Measurements from ENCODE around the gene KCNJ6. TPM values are rescaled to one million over a fixed set of nuclear protein-coding genes. Genes with fewer than 3 reads are reported as not detected.

KCNJ6 gene
- total RNA-seq, 1 donor from 2014 or later, result 2.6 TPM

DNA sequence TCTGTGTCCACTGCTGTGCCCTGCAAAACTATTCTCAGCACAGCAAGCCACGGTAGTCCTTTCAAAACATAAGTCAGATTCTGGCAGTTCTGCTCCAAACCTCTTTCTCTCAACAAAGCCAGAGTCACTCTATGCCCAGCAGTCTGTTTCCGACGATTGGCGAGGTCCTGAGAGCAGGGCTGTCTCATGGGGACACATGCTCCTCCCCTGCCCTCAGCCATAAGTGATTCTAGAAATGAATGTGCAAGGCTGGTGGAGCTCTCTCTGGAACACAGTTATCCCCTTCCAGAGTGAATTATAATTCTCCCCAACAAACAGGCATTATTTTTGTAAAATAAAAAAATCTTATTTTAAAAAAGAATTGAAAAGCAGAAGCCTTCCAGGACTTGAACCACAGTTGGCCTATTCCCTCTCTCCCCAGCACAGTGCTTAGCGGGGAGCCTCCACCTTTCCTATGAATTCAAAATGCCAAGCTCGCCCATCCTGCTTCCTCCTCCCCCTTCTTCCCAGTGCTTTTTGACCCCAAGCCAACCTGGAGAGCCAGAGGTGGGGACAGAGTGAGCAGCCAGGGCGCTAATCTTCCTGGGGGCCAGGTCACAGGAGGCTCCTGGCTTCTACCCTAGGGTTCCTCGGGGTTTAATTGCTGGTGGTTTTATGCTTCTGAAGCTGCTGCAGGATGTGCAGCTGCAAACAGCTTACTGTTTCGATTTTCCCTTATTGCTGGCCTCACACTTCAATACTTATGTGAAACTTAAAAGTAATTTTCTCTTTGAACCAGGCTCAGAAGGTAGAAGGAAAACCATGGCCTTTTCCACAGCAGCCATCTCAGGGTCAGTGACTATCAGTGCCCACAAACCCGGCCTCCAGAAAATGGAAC is 41.1 kb downstream of the KCNJ6 start:
- TF ChIP-seq EZH2 (IDR thresholded peaks at IDR 0.05; ENCODE audit: insufficient read depth, low read length), result no peak
- TF ChIP-seq, protein P1, sequence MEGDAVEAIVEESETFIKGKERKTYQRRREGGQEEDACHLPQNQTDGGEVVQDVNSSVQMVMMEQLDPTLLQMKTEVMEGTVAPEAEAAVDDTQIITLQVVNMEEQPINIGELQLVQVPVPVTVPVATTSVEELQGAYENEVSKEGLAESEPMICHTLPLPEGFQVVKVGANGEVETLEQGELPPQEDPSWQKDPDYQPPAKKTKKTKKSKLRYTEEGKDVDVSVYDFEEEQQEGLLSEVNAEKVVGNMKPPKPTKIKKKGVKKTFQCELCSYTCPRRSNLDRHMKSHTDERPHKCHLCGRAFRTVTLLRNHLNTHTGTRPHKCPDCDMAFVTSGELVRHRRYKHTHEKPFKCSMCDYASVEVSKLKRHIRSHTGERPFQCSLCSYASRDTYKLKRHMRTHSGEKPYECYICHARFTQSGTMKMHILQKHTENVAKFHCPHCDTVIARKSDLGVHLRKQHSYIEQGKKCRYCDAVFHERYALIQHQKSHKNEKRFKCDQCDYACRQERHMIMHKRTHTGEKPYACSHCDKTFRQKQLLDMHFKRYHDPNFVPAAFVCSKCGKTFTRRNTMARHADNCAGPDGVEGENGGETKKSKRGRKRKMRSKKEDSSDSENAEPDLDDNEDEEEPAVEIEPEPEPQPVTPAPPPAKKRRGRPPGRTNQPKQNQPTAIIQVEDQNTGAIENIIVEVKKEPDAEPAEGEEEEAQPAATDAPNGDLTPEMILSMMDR (IDR thresholded peaks at IDR 0.05; ENCODE audit: insufficient read depth, low read depth, low read length), result no peak

DNA sequence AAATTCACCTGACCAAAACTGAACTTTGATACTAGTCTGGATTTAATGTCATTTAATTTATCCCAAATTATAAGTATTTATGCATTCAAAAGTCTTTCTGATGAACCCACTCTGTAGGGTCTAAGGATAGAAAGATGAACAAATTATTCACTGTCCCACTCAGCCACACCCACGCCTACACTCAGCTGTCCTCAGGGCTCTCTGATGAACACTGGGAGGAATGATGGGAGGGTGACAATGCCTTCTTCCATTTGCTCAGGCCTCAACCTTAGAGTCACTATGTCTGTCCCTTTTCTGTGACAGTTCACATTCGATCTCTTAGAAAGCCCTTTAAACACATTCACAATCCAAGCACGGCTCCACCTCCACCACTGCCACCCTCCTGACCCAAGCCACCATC is 41.8 kb downstream of the KCNJ6 start:
- Histone ChIP-seq H3K9me3 (ENCODE audit: insufficient read depth, low read depth, low read length) (no peaks in the 10 kb centered on the region), H3K27ac (ENCODE audit: low read depth, low read length) (no peak overlapping the region), H3K27me3 (ENCODE audit: insufficient read depth, low read length) (no peaks in the 10 kb centered on the region), H3K9ac (ENCODE audit: low read length) (no peak overlapping the region), H3K4me3 (ENCODE audit: insufficient read depth, low read depth, low read length) (no peak overlapping the region), H3K79me2 (ENCODE audit: insufficient read depth, low read length) (no peaks in the 10 kb centered on the region), H3K4me2 (ENCODE audit: low read length) (no peak overlapping the region), H3K4me1 (ENCODE audit: insufficient read depth, low read length) (peaks cover 28% of the 10 kb centered on the region), H2AFZ (ENCODE audit: low read depth, low read length) (no peak overlapping the region), H3K36me3 (ENCODE audit: insufficient read depth, low read length) (no peaks in the 10 kb centered on the region), H4K20me1 (ENCODE audit: insufficient read depth, low read length) (no peaks in the 10 kb centered on the region)
- Mint-ChIP-seq H3K27ac (ENCODE audit: unreplicated experiment) (no peak overlapping the region), H3K36me3 (ENCODE audit: low read depth, unreplicated experiment) (no peaks in the 10 kb centered on the region), H3K9me3 (ENCODE audit: unreplicated experiment) (no peaks in the 10 kb centered on the region), H3K27me3 (ENCODE audit: low read depth, unreplicated experiment) (no peaks in the 10 kb centered on the region), H3K4me3 (ENCODE audit: unreplicated experiment) (no peak overlapping the region), H3K4me1 (ENCODE audit: low read depth, unreplicated experiment) (peaks cover 41% of the 10 kb centered on the region)
- TF ChIP-seq EZH2 (IDR thresholded peaks at IDR 0.05; ENCODE audit: insufficient read depth, low read length), result no peak
- TF ChIP-seq, protein P1 (IDR thresholded peaks at IDR 0.05; ENCODE audit: insufficient read depth, low read depth, low read length), result no peak
- FAIRE-seq (no peak), DNase-seq (ENCODE audit: low read depth) (no peak)

More for the DNA sequence above, 41.1 kb downstream of the KCNJ6 start:
- no peak overlapping the region for H3K4me3 Mint-ChIP-seq (ENCODE audit: unreplicated experiment)
- Histone ChIP-seq H3K27me3 (ENCODE audit: insufficient read depth, low read length) (no peaks in the 10 kb centered on the region), H3K4me2 (ENCODE audit: low read length) (no peak overlapping the region), H3K4me1 (ENCODE audit: insufficient read depth, low read length) (peaks cover 29% of the 10 kb centered on the region), H3K36me3 (ENCODE audit: insufficient read depth, low read length) (no peaks in the 10 kb centered on the region), H3K4me3 (ENCODE audit: insufficient read depth, low read depth, low read length) (no peak overlapping the region), H2AFZ (ENCODE audit: low read depth, low read length) (no peak overlapping the region), H3K9ac (ENCODE audit: low read length) (no peak overlapping the region), H4K20me1 (ENCODE audit: insufficient read depth, low read length) (no peaks in the 10 kb centered on the region), H3K79me2 (ENCODE audit: insufficient read depth, low read length) (no peaks in the 10 kb centered on the region), H3K27ac (ENCODE audit: low read depth, low read length) (no peak overlapping the region), H3K9me3 (ENCODE audit: insufficient read depth, low read depth, low read length) (no peaks in the 10 kb centered on the region)
- FAIRE-seq, result no peak
- H3K36me3 Mint-ChIP-seq (ENCODE audit: low read depth, unreplicated experiment), result no peaks in the 10 kb centered on the region
- H3K9me3 Mint-ChIP-seq (ENCODE audit: unreplicated experiment), result no peaks in the 10 kb centered on the region
- DNase-seq (ENCODE audit: low read depth), result no peak
- no peaks in the 10 kb centered on the region for H3K27me3 Mint-ChIP-seq (ENCODE audit: low read depth, unreplicated experiment)
- no peak overlapping the region for H3K27ac Mint-ChIP-seq (ENCODE audit: unreplicated experiment)
- peaks cover 43% of the 10 kb centered on the region for H3K4me1 Mint-ChIP-seq (ENCODE audit: low read depth, unreplicated experiment)

DNA sequence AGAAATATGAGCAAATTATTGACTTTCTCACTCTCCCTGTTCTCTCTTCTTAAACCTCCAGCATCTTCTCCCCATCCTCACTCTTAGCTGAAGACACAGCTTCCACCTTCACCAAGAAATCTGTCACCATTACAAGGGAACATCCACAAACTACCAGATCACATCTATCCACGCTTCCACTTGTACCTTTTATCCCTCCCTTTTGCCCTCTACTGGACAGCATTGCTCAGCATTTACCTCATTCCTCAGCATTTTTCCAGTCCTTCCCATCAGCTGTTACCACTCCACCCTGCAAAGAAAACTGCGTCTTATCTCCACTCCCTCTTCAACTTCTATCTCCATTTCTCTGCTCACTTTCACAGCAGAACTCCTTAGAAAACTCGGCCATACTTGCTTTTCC is 42.6 kb downstream of the KCNJ6 start:
- H3K27ac Mint-ChIP-seq (ENCODE audit: unreplicated experiment), result no peak overlapping the region
- H3K36me3 Mint-ChIP-seq (ENCODE audit: low read depth, unreplicated experiment), result no peaks in the 10 kb centered on the region
- H3K4me1 Mint-ChIP-seq (ENCODE audit: low read depth, unreplicated experiment), result peaks cover 40% of the 10 kb centered on the region
- Histone ChIP-seq H2AFZ (ENCODE audit: low read depth, low read length) (no peak overlapping the region), H3K79me2 (ENCODE audit: insufficient read depth, low read length) (no peaks in the 10 kb centered on the region), H3K9ac (ENCODE audit: low read length) (no peak overlapping the region), H3K27me3 (ENCODE audit: insufficient read depth, low read length) (no peaks in the 10 kb centered on the region), H3K4me3 (ENCODE audit: insufficient read depth, low read depth, low read length) (no peak overlapping the region), H3K4me2 (ENCODE audit: low read length) (no peak overlapping the region), H4K20me1 (ENCODE audit: insufficient read depth, low read length) (no peaks in the 10 kb centered on the region), H3K36me3 (ENCODE audit: insufficient read depth, low read length) (no peaks in the 10 kb centered on the region), H3K4me1 (ENCODE audit: insufficient read depth, low read length) (peaks cover 22% of the 10 kb centered on the region), H3K9me3 (ENCODE audit: insufficient read depth, low read depth, low read length) (no peaks in the 10 kb centered on the region), H3K27ac (ENCODE audit: low read depth, low read length) (no peak overlapping the region)
- TF ChIP-seq, protein P1 (IDR thresholded peaks at IDR 0.05; ENCODE audit: insufficient read depth, low read depth, low read length), result peak; percentile 16
- no peak for TF ChIP-seq EZH2 (IDR thresholded peaks at IDR 0.05; ENCODE audit: insufficient read depth, low read length)
- DNase-seq (ENCODE audit: low read depth) (no peak), FAIRE-seq (no peak)
- H3K9me3 Mint-ChIP-seq (ENCODE audit: unreplicated experiment), result no peaks in the 10 kb centered on the region
- no peaks in the 10 kb centered on the region for H3K27me3 Mint-ChIP-seq (ENCODE audit: low read depth, unreplicated experiment)
- H3K4me3 Mint-ChIP-seq (ENCODE audit: unreplicated experiment), result no peak overlapping the region

Measured in astrocyte (in vitro differentiated cells and primary cell).